ENCODE results near the gene LPP. TPM values are rescaled to one million over a fixed set of nuclear protein-coding genes. Genes with fewer than 3 reads are reported as not detected.

Gene LPP
- total RNA-seq, 1 donor, result 77.4 TPM

DNA sequence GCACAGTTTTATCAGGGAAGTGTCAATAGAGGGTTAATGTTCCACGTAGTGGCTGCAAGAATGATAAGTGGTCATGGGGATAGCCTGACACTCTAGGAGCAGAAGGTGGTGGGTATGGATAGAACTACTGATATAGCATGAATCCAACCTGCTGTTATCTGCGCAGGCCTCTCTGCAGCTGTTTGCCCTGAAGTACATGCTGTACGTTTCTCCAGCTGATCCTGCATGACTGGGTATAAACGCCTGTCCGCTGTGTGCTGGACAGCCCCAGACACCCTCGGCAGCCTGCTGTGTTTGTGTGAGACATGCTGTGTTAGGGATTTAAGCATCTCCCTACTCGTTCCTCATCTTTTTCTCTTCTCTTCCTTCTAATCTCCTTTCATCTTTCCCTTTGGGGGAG lies 87.1 kb downstream of the LPP start:
- H3K4me1 ChIP-seq (ENCODE audit: insufficient read depth, low read length), result peaks cover 31% of the 10 kb centered on the region
- peaks cover 9% of the 10 kb centered on the region for H4K20me1 ChIP-seq (ENCODE audit: insufficient read depth, low read length)
- no peaks in the 10 kb centered on the region for H3K36me3 ChIP-seq (ENCODE audit: insufficient read depth, low read length)
- H3K9me3 ChIP-seq (ENCODE audit: low read depth, low read length), result no peaks in the 10 kb centered on the region
- no peak overlapping the region for H3K4me3 ChIP-seq (ENCODE audit: insufficient read depth, low read length)
- peaks cover 73% of the 10 kb centered on the region for H3K79me2 ChIP-seq (ENCODE audit: insufficient read depth, low read length)
- H3K27me3 ChIP-seq (ENCODE audit: insufficient read depth, low read length), result no peaks in the 10 kb centered on the region
- H3K4me2 ChIP-seq (ENCODE audit: insufficient read depth, low read length), result no peak overlapping the region
- peak; percentile 42 for DNase-seq (ENCODE audit: insufficient read length, low spot score, missing footprints)
- no peak overlapping the region for H3K27ac ChIP-seq (ENCODE audit: low read depth, low read length)
- H2AFZ ChIP-seq (ENCODE audit: low read length), result no peak overlapping the region
- TF ChIP-seq, protein P1, sequence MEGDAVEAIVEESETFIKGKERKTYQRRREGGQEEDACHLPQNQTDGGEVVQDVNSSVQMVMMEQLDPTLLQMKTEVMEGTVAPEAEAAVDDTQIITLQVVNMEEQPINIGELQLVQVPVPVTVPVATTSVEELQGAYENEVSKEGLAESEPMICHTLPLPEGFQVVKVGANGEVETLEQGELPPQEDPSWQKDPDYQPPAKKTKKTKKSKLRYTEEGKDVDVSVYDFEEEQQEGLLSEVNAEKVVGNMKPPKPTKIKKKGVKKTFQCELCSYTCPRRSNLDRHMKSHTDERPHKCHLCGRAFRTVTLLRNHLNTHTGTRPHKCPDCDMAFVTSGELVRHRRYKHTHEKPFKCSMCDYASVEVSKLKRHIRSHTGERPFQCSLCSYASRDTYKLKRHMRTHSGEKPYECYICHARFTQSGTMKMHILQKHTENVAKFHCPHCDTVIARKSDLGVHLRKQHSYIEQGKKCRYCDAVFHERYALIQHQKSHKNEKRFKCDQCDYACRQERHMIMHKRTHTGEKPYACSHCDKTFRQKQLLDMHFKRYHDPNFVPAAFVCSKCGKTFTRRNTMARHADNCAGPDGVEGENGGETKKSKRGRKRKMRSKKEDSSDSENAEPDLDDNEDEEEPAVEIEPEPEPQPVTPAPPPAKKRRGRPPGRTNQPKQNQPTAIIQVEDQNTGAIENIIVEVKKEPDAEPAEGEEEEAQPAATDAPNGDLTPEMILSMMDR (IDR thresholded peaks at IDR 0.05; ENCODE audit: extremely low read depth, low read depth, low read length), result no peak

DNA sequence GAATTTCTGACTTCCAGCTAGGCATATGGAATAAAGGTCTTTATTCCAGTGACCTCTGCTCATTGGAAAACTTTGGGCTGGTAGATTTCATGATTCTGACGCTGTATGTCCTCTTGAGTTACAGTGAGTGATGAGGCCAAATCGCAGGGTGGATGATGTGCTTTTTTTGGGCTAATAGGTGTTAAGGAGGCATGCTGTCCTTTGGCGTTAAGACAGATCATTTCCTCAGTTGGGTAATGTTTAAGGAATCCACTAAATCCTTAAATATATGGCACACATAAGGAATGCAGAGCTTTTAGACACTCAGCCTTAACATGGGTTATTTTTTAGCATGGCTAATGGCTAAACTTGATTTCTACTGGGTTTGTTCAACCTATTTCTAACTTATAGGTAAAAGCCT lies 87.9 kb downstream of the LPP start:
- Histone ChIP-seq H3K4me2 (ENCODE audit: insufficient read depth, low read length) (no peak overlapping the region), H3K9me3 (ENCODE audit: low read depth, low read length) (no peaks in the 10 kb centered on the region), H4K20me1 (ENCODE audit: insufficient read depth, low read length) (peaks cover 9% of the 10 kb centered on the region), H3K36me3 (ENCODE audit: insufficient read depth, low read length) (no peaks in the 10 kb centered on the region), H2AFZ (ENCODE audit: low read length) (no peak overlapping the region), H3K79me2 (ENCODE audit: insufficient read depth, low read length) (peaks cover 72% of the 10 kb centered on the region), H3K27me3 (ENCODE audit: insufficient read depth, low read length) (no peaks in the 10 kb centered on the region), H3K4me3 (ENCODE audit: insufficient read depth, low read length) (no peak overlapping the region), H3K27ac (ENCODE audit: low read depth, low read length) (peak overlapping the region; percentile 35), H3K4me1 (ENCODE audit: insufficient read depth, low read length) (peaks cover 31% of the 10 kb centered on the region)
- no peak for DNase-seq (ENCODE audit: insufficient read length, low spot score, missing footprints)
- TF ChIP-seq, protein P1 (IDR thresholded peaks at IDR 0.05; ENCODE audit: extremely low read depth, low read depth, low read length), result no peak

DNA sequence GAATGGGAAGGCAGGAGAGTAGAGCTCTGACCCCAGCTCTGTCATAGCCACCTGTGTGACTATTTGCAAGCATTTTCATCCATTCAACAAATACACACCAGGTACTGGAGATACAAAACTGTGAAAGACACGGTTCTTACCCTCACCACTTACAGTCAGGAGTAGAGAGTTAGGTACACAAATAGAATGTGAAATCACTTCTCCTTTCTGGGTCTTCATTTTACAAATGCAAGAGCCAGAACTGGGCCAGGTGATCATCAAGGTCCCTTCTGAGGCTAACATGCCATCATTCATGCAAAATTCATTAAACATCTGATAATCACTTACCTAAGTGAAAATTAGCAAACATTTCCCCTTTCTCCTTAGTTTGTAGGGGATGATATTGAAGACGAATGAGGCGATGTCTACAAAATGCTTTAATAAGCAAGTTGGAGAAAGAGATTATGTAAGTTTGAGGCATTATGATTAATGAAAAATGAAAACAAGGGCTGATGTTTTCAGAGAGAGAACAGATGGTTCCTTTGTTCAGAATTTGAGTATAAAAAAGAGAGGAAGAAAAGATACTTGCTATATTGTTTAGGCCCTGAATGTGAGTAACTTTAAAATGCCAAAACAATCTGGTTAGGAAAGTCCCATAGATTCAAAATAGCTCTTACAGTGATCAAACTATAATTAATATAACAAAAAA lies 88.6 kb downstream of the LPP start:
- Histone ChIP-seq H3K79me2 (ENCODE audit: insufficient read depth, low read length) (peaks cover 67% of the 10 kb centered on the region), H3K36me3 (ENCODE audit: insufficient read depth, low read length) (no peaks in the 10 kb centered on the region), H2AFZ (ENCODE audit: low read length) (no peak overlapping the region), H3K27me3 (ENCODE audit: insufficient read depth, low read length) (no peaks in the 10 kb centered on the region), H3K9me3 (ENCODE audit: low read depth, low read length) (no peaks in the 10 kb centered on the region), H3K4me1 (ENCODE audit: insufficient read depth, low read length) (peaks cover 31% of the 10 kb centered on the region), H3K27ac (ENCODE audit: low read depth, low read length) (peak overlapping the region; percentile 35), H4K20me1 (ENCODE audit: insufficient read depth, low read length) (peaks cover 9% of the 10 kb centered on the region), H3K4me2 (ENCODE audit: insufficient read depth, low read length) (no peak overlapping the region), H3K4me3 (ENCODE audit: insufficient read depth, low read length) (no peak overlapping the region)
- DNase-seq (ENCODE audit: insufficient read length, low spot score, missing footprints), result no peak
- TF ChIP-seq, protein P1 (IDR thresholded peaks at IDR 0.05; ENCODE audit: extremely low read depth, low read depth, low read length), result no peak

DNA sequence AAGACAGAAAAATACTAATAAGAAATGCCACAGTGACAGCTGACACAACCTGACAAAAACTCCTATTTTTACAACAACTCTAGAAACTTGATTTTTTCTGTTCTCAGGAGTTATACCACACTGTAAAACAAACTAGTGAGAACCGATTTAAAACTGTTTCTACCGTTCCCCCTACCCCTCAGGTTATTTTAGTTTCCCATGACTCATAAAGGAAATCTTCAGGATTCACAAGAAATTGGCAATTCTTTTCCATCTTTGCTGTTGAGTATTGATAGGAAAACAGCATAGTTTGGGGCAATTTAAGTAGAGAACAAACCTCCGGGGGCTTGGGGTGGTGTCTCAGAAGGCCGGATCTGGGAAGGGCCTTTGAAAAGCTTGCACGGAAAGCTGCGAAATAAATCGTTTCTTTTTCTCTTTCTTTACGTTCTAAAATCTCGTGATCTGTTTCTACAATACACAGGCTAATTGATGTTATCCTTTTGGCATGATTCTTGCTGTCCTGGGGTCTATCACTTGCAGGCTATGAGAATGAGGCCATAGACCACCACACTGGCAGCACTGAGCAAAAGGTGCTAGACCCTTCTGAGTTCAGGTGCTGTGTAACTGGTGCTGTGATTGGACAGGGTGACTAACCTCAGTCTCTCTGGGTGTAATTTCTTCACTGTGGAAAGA lies 89.3 kb downstream of the LPP start:
- no peak for DNase-seq (ENCODE audit: insufficient read length, low spot score, missing footprints)
- Histone ChIP-seq H2AFZ (ENCODE audit: low read length) (no peak overlapping the region), H3K4me2 (ENCODE audit: insufficient read depth, low read length) (no peak overlapping the region), H3K27me3 (ENCODE audit: insufficient read depth, low read length) (no peaks in the 10 kb centered on the region), H3K36me3 (ENCODE audit: insufficient read depth, low read length) (no peaks in the 10 kb centered on the region), H3K4me3 (ENCODE audit: insufficient read depth, low read length) (no peak overlapping the region), H3K27ac (ENCODE audit: low read depth, low read length) (peak overlapping the region; percentile 35), H3K4me1 (ENCODE audit: insufficient read depth, low read length) (peaks cover 31% of the 10 kb centered on the region), H3K9me3 (ENCODE audit: low read depth, low read length) (no peaks in the 10 kb centered on the region), H4K20me1 (ENCODE audit: insufficient read depth, low read length) (peaks cover 14% of the 10 kb centered on the region), H3K79me2 (ENCODE audit: insufficient read depth, low read length) (peaks cover 65% of the 10 kb centered on the region)
- TF ChIP-seq, protein P1 (IDR thresholded peaks at IDR 0.05; ENCODE audit: extremely low read depth, low read depth, low read length), result no peak
